Suprapubic skin (tissue), 4 donors: ENCODE data around the gene INS. TPM values are rescaled to one million over a fixed set of nuclear protein-coding genes. Genes with fewer than 3 reads are reported as not detected.

Experiments used
- DNase-seq, 2 donors: peaks; one replicate each; pipeline ENCODE4 v3.0.0-alpha.2; 2019; ENCODE audit warnings: low spot score in 2 of 2
- H3K27ac ChIP-seq: fragments of 200-600 bp; sonication (generic); one replicate; pipeline ENCODE4 v1.5.1; 2019
- H3K27me3 ChIP-seq: fragments of 200-600 bp; sonication (generic); one replicate; pipeline ENCODE4 v1.5.1; 2019
- H3K36me3 ChIP-seq: fragments of 200-600 bp; sonication (generic); one replicate; pipeline ENCODE4 v1.5.1; 2019
- H3K4me1 ChIP-seq: fragments of 200-600 bp; sonication (generic); one replicate; pipeline ENCODE4 v1.5.1; 2019
- H3K4me3 ChIP-seq: fragments of 200-600 bp; sonication (generic); one replicate; pipeline ENCODE4 v1.5.1; 2019; ENCODE audit warnings: mild to moderate bottlenecking
- H3K9me3 ChIP-seq: fragments of 200-600 bp; sonication (generic); one replicate; pipeline ENCODE4 v1.5.1; 2019
- CTCF ChIP-seq, 2 donors: fragments of 200-600 bp in 1 of 2; fragments of 450-650 bp in 1 of 2; sonication (generic) in 1 of 2; IDR thresholded peaks; one replicate each; pipeline ENCODE4 v1.5.1; 2016 to 2019; ENCODE audit warnings: antibody characterized with exemption in 2 of 2, mild to moderate bottlenecking in 1 of 2, moderate library complexity in 1 of 2
- EP300 ChIP-seq: sonication (generic); formaldehyde crosslinking; IDR thresholded peaks from one replicate; pipeline ENCODE4 v1.6.1; 2017; ENCODE audit warnings: antibody characterized with exemption
- POLR2A ChIP-seq, 2 donors: fragments of 450-650 bp; IDR thresholded peaks; one replicate each; pipeline ENCODE4 v1.6.1; 2017; ENCODE audit warnings: antibody characterized with exemption in 2 of 2, mild to moderate bottlenecking in 2 of 2, moderate library complexity in 2 of 2
- POLR2AphosphoS5 ChIP-seq, 3 donors: sonication (generic); formaldehyde crosslinking; IDR thresholded peaks; one replicate each; pipeline ENCODE4 v1.6.1; 2017; ENCODE audit warnings: antibody characterized with exemption in 3 of 3
- WGBS: methylation state at CpG from one replicate; pipeline ENCODE4 v1.1.5; 2018; 5-methylcytosine and 5-hydroxymethylcytosine counted together
- total RNA-seq, 4 donors: library from RNA; depleted of rRNA; stranded (reverse); fragments of >200 nt; gene quantifications; one replicate each; pipeline ENCODE4 v1.1.0, GENCODE V29; 2016

Gene INS
- total RNA-seq, 4 donors from 2014 or later: not detected

GRCh38 chr11:2138431-2139122 is 22.4 kb downstream of the INS start:
- Histone ChIP-seq H3K9me3 (no peaks in the 10 kb centered on the region), H3K27ac (no peak overlapping the region), H3K4me3 (peak overlapping the region; percentile 46), H3K36me3 (no peaks in the 10 kb centered on the region), H3K4me1 (peaks cover 45% of the 10 kb centered on the region), H3K27me3 (peaks cover 100% of the 10 kb centered on the region)
- DNase-seq: no peak
- TF ChIP-seq POLR2A (IDR thresholded peaks at IDR 0.05): no peak
- TF ChIP-seq POLR2AphosphoS5 (IDR thresholded peaks at IDR 0.05): no peak
- TF ChIP-seq CTCF (IDR thresholded peaks at IDR 0.05): no peak
- TF ChIP-seq EP300: no peak
- 2% methylated on average over 26 of the region's 68 CpGs for WGBS

GRCh38 chr11:2138068-2138430 is 23.0 kb downstream of the INS start:
- DNase-seq: no peak
- 2% methylated on average over 16 of the region's 44 CpGs for WGBS
- no peaks in the 10 kb centered on the region for H3K9me3 ChIP-seq
- no peaks in the 10 kb centered on the region for H3K36me3 ChIP-seq
- H3K4me1 ChIP-seq: peaks cover 43% of the 10 kb centered on the region
- peaks cover 100% of the 10 kb centered on the region for H3K27me3 ChIP-seq
- no peak overlapping the region for H3K27ac ChIP-seq
- H3K4me3 ChIP-seq: peak overlapping the region; percentile 46
- TF ChIP-seq POLR2AphosphoS5 (IDR thresholded peaks at IDR 0.05) (no peak), CTCF (IDR thresholded peaks at IDR 0.05) (no peak), POLR2A (IDR thresholded peaks at IDR 0.05) (no peak), EP300 (no peak)

GRCh38 chr11:2137202-2138067 is 23.6 kb downstream of the INS start:
- Histone ChIP-seq H3K36me3 (no peaks in the 10 kb centered on the region), H3K27me3 (peaks cover 100% of the 10 kb centered on the region), H3K27ac (no peak overlapping the region), H3K4me1 (peaks cover 43% of the 10 kb centered on the region), H3K9me3 (no peaks in the 10 kb centered on the region), H3K4me3 (peak overlapping the region; percentile 46)
- DNase-seq: no peak
- no peak for TF ChIP-seq POLR2AphosphoS5 (IDR thresholded peaks at IDR 0.05)
- TF ChIP-seq POLR2A (IDR thresholded peaks at IDR 0.05): no peak
- TF ChIP-seq CTCF (IDR thresholded peaks at IDR 0.05): no peak
- no peak for TF ChIP-seq EP300
- 2% methylated on average over 17 of the region's 50 CpGs for WGBS

GRCh38 chr11:2136952-2137201 is 24.1 kb downstream of the INS start:
- Histone ChIP-seq H3K27me3 (peaks cover 100% of the 10 kb centered on the region), H3K9me3 (no peaks in the 10 kb centered on the region), H3K4me3 (peak overlapping the region; percentile 46), H3K27ac (no peak overlapping the region), H3K4me1 (peaks cover 43% of the 10 kb centered on the region), H3K36me3 (no peaks in the 10 kb centered on the region)
- no peak for DNase-seq
- TF ChIP-seq EP300 (no peak), POLR2AphosphoS5 (IDR thresholded peaks at IDR 0.05) (no peak), CTCF (IDR thresholded peaks at IDR 0.05) (no peak), POLR2A (IDR thresholded peaks at IDR 0.05) (no peak)
- 21% methylated on average over 8 of the region's 8 CpGs for WGBS

GRCh38 chr11:2136209-2136951 is 24.6 kb downstream of the INS start:
- no peak for TF ChIP-seq POLR2AphosphoS5 (IDR thresholded peaks at IDR 0.05)
- no peaks in the 10 kb centered on the region for H3K9me3 ChIP-seq
- WGBS: 53% methylated on average over 7 of the region's 24 CpGs
- H3K27ac ChIP-seq: no peak overlapping the region
- peak overlapping the region; percentile 46 for H3K4me3 ChIP-seq
- no peak for DNase-seq
- peaks cover 100% of the 10 kb centered on the region for H3K27me3 ChIP-seq
- peaks cover 43% of the 10 kb centered on the region for H3K4me1 ChIP-seq
- no peaks in the 10 kb centered on the region for H3K36me3 ChIP-seq
